Fibroblast of gingiva (primary cell): ENCODE data around the gene SH3PXD2A.

Experiments used
- DNase-seq: peaks from one replicate; pipeline ENCODE4 v3.0.0-alpha.2; 2011; ENCODE audit warnings: low read depth

SH3PXD2A gene

DNA sequence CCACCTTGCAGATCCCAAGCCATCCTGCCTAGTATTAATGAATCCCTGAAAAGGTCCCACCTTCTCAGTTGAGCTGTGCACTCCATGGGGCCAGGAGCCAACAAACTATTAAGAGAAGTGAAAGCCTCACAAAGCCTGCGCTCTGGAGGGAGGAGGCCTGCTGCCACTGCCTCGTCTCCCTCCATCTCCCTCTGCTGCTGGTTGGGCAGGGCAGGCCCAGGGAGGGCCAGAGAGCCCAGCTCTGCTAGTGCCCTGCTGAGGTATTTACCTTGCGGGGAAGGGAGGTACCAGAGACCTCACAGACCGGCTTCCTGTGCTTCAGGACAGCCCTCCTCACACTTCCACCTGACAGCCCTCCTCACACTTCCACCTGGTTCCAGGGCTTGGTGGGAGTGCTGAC is 171.5 kb downstream of the SH3PXD2A start:
- no peak for DNase-seq

DNA sequence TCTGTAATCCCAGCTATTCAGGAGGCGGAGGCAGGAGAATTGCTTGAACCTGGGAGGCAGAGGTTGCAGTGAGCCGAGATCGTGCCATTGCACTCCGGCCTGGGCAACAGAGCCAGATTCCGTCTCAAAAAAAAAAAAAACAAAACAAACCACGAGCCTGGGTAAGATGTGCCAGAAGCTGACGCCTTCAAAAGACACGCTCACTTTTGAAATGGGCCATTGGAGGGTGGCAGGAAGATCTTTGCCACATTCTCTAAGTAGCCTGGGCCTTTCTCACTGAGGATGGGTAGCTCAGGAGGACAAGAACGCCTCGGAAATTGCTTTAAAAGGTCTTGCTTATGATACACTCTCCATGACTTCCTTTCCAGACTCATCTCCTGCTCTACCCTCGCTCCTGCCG is 172.7 kb downstream of the SH3PXD2A start:
- DNase-seq = peak; percentile 57

- peak; percentile 84 for DNase-seq
Observed at GRCh38 chr10:103681617-103682399, 173.6 kb downstream of the SH3PXD2A start.

GRCh38 chr10:103680869-103681236 is 174.5 kb downstream of the SH3PXD2A start:
- no peak for DNase-seq

DNA sequence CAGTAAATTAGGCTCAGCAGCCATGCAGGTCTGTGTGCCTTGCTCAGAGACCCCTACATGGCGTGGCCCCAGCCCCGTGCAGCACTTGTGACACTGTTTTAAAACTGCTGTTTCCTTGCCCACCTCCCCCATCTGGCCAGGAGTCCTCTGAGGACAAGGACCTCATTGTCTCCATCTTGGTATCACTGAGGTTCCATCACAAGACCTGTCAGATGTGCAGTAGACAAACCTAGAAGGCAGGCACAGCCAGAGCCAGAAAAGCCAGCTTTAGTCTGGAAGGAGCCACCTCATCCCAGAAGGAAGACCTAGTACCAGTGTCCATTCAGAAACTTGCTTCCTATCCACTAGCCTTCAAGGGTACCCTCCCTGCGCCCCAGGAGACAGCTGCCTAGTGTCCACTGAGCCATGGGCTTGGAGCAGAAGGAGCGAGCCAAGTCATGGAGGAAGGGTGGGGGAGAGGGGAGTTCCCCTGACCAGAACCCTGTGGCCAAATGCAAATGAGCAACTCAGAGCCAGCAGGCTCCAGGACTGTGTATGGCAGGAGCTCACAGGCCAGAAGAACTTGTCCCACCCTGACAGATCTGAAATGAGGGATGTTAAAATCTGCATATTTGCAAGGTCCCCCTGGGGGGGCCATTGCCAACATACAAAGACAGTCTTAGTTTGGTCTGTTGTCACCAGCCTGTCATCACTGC is 176.1 kb downstream of the SH3PXD2A start:
- no peak for DNase-seq

DNA sequence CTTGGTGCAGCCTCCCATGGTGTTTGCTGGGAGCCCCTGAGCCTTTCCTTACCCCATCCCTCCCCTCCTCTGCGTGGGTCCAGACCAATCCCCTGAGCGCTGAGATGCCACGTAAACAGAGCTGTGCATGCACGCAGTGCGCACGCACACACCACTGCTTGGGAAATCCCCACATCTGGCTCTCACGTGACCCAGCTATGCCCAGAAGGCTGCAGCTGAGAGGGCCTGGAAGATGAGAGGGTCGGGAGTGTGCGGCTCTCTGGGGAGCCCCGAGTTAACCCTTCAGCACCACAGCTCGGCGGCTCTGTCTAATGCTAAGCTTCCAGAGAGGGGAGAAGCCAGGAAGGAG is 177.2 kb downstream of the SH3PXD2A start:
- DNase-seq = peak; percentile 98

GRCh38 chr10:103677486-103678177 is 177.7 kb downstream of the SH3PXD2A start:
- DNase-seq = no peak

DNA sequence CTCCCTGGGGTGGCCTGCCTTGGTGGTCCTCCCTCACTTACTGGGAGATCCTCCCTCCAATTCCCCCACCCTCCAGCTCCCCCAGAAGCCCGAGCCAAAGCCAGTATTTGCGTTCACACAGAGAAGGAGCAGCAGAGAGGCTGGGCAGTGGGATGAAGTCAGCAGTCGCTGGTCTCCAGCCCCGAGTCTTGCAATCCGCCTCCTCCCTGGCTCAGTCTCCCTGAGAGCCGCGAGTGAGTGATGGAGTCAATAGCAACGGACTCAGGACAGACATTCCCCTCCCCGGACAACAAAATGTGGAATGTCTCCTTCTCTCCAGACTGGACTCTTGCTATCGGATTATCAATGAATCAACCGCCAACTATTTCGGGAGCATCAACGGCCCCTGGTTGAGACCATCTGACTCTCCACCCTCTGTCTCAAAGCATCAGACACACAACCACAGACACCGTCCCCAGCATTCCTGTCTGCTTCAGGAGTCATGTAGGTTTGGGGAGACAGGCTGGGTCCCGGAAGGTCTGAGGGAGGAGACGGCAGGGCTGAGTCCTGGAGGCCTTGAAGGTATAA is 178.4 kb downstream of the SH3PXD2A start:
- peak; percentile 78 for DNase-seq

- peak; percentile 87 for DNase-seq
Observed at GRCh38 chr10:103676058-103676785, 179.2 kb downstream of the SH3PXD2A start.

DNA sequence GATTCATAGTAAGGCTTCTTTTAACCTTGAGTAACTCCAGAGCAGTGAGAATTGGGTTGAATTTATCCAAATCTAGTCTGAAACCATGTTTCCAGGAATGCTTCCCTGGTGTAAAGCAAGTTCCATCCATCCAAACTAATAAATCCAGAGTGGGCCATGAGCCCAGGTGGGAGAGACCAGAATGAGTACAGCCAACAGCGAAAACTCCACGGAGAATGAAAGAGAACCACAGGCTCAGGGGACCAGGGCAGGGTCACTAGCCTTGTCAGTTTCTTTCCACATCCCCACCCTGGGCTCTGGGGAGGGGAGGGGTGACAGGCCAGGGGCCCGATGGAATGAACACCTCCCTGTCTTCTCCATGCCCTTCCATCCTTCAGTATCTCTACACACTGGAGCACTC is 181.8 kb downstream of the SH3PXD2A start:
- DNase-seq = no peak

GRCh38 chr10:103672345-103672744 is 183.0 kb downstream of the SH3PXD2A start:
- no peak for DNase-seq

DNA sequence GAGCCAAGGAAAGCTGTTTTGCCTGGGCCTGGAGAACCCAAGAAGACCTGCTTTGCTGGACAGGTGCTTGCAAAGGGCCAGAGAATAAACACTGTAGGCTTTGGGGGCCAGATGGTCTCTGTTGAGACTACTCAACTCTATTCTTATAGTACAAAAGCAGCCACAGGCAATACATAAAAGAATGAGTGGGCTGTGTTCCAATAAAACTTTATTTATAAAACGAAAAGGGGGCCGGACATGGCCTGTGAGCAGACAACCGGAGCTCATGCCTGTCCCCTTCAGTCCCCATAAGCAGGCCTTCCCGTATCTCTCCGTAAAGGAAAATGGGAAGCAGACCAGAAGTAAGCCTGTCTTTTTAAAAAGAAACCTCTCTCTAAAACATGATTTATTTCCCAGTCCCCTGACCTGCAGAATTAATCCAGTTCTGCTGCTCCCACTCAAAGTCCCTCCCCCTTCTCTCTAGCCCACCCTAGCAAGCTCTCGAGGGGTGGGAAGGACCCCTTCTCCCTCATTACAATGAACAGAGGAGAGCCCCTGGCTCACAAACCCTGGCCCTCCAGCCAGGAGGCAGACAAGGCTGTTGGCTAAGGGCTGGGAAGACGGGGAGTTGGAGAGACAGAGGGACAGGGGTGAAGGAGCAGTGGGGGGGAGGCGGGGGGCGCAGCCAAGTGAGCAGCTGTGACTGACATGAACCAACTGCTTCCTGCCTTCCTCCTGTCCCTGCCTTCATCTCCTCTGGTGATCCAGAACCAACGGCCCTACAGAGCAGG is 184.1 kb downstream of the SH3PXD2A start:
- DNase-seq = no peak

DNA sequence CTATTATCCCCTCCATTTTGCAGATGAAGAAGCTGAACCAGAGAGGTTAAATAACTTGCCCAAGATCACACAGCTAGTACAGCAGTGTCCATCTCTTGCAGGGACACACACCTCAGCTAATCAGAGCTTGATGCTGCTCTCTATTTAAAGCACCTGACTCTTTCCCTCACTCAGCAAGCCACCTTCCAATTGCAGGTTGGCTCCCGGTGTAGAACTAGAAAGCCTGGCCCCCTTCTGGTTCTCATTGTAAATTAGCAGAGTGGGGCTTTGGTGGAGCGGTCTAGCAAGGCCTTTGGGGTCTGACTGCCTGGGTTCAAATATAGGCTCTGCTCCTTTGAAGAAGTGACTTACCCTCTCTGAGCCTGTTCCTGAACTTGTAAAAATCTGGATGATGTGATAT is 185.4 kb downstream of the SH3PXD2A start:
- DNase-seq = no peak

GRCh38 chr10:103669243-103669929 is 186.0 kb downstream of the SH3PXD2A start:
- DNase-seq = no peak

GRCh38 chr10:103668351-103669242 is 186.8 kb downstream of the SH3PXD2A start:
- DNase-seq = peak; percentile 46

DNA sequence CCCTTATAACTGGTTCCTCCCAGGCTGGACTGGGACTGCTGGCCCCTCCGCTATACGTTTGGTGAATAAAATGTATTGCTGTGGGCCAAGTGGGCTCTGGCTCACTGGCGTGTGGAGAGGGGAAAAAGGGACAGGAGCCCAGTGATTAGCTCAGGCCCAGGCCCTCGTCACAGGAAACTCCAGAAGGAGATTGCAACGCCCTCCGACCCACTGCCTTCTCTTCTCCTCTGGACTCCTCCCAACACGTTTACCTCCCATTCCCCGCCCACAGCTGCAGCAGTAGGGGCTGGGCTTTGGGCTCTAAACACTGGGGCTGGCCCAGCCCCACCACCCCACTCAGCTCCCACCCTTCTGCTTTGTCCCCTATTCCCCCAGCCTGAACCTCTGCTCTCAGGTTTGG is 188.0 kb downstream of the SH3PXD2A start:
- DNase-seq = no peak

GRCh38 chr10:103666762-103667150 is 188.6 kb downstream of the SH3PXD2A start:
- no peak for DNase-seq

- DNase-seq = no peak
Observed at GRCh38 chr10:103666087-103666761, 189.2 kb downstream of the SH3PXD2A start.
